HL-60 (cell line): ENCODE measurements around the gene NOTO.

ENCODE experiments used
- DNase-seq, 2 experiments: peaks; one replicate each; pipeline ENCODE4 v3.0.0-alpha.2; 2010 to 2020; ENCODE audit warnings: low read depth in 1 of 2, low spot score in 1 of 2
- H3K27ac ChIP-seq: fragments of 250-450 bp; sonication (Bioruptor Pico); replicated peaks from 2 replicates; pipeline ENCODE4 v1.5.1; 2020; ENCODE audit warnings: mild to moderate bottlenecking, moderate library complexity
- H3K27me3 ChIP-seq: fragments of 250-450 bp; sonication (Bioruptor Pico); 2 replicates; pipeline ENCODE4 v1.5.1; 2021; ENCODE audit warnings: mild to moderate bottlenecking, moderate library complexity; ENCODE audit not compliant: insufficient read depth, poor library complexity, severe bottlenecking
- H3K4me3 ChIP-seq: replicated peaks from 2 replicates; pipeline ENCODE4 v1.5.1; 2011; ENCODE audit warnings: mild to moderate bottlenecking, control low read depth, low read length; ENCODE audit not compliant: insufficient read depth
- POLR2AphosphoS5 ChIP-seq: IDR thresholded peaks from 2 replicates; pipeline ENCODE4 v1.6.1; 2012; ENCODE audit warnings: low read depth
- SPI1 ChIP-seq: IDR thresholded peaks from 2 replicates; pipeline ENCODE4 v1.6.1; 2012; ENCODE audit warnings: low read depth, mild to moderate bottlenecking, borderline replicate concordance
- TF ChIP-seq, protein P1 (sequence below): IDR thresholded peaks from one replicate; pipeline ENCODE4 v1.5.1; 2011; ENCODE audit warnings: low read length, control low read depth, inconsistent platforms; ENCODE audit not compliant: insufficient read depth
- TF ChIP-seq, protein P2 (sequence below): IDR thresholded peaks from 2 replicates; pipeline ENCODE4 v1.6.1; 2012; ENCODE audit warnings: low read depth; ENCODE audit not compliant: insufficient replicate concordance

Gene NOTO

GRCh38 chr2:73253400-73253799 is 51.0 kb downstream of the NOTO start:
- no peaks in the 10 kb centered on the region for H3K27me3 ChIP-seq
- H3K27ac ChIP-seq = no peak overlapping the region
- TF ChIP-seq POLR2AphosphoS5 = peak; percentile 32; the same call in 1 of the 2 replicates
- TF ChIP-seq SPI1 = no peak
- TF ChIP-seq, protein P1, sequence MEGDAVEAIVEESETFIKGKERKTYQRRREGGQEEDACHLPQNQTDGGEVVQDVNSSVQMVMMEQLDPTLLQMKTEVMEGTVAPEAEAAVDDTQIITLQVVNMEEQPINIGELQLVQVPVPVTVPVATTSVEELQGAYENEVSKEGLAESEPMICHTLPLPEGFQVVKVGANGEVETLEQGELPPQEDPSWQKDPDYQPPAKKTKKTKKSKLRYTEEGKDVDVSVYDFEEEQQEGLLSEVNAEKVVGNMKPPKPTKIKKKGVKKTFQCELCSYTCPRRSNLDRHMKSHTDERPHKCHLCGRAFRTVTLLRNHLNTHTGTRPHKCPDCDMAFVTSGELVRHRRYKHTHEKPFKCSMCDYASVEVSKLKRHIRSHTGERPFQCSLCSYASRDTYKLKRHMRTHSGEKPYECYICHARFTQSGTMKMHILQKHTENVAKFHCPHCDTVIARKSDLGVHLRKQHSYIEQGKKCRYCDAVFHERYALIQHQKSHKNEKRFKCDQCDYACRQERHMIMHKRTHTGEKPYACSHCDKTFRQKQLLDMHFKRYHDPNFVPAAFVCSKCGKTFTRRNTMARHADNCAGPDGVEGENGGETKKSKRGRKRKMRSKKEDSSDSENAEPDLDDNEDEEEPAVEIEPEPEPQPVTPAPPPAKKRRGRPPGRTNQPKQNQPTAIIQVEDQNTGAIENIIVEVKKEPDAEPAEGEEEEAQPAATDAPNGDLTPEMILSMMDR = no peak
- no peak for DNase-seq
- no peak overlapping the region for H3K4me3 ChIP-seq

- no peak overlapping the region for H3K27ac ChIP-seq
- TF ChIP-seq, protein P2, sequence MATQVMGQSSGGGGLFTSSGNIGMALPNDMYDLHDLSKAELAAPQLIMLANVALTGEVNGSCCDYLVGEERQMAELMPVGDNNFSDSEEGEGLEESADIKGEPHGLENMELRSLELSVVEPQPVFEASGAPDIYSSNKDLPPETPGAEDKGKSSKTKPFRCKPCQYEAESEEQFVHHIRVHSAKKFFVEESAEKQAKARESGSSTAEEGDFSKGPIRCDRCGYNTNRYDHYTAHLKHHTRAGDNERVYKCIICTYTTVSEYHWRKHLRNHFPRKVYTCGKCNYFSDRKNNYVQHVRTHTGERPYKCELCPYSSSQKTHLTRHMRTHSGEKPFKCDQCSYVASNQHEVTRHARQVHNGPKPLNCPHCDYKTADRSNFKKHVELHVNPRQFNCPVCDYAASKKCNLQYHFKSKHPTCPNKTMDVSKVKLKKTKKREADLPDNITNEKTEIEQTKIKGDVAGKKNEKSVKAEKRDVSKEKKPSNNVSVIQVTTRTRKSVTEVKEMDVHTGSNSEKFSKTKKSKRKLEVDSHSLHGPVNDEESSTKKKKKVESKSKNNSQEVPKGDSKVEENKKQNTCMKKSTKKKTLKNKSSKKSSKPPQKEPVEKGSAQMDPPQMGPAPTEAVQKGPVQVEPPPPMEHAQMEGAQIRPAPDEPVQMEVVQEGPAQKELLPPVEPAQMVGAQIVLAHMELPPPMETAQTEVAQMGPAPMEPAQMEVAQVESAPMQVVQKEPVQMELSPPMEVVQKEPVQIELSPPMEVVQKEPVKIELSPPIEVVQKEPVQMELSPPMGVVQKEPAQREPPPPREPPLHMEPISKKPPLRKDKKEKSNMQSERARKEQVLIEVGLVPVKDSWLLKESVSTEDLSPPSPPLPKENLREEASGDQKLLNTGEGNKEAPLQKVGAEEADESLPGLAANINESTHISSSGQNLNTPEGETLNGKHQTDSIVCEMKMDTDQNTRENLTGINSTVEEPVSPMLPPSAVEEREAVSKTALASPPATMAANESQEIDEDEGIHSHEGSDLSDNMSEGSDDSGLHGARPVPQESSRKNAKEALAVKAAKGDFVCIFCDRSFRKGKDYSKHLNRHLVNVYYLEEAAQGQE = no peak
- peak; percentile 92 for TF ChIP-seq SPI1
- TF ChIP-seq, protein P1 = no peak
- peak; percentile 36 for TF ChIP-seq POLR2AphosphoS5
- peak in 1 of 2 experiments; percentile 70 for DNase-seq
These were observed 51.5 kb downstream of the NOTO start for GRCh38 chr2:73253901-73254300.

GRCh38 chr2:73254343-73255006 is 52.1 kb downstream of the NOTO start:
- no peak for DNase-seq
- Histone ChIP-seq H3K27ac (no peak overlapping the region), H3K27me3 (no peaks in the 10 kb centered on the region), H3K4me3 (no peak overlapping the region)
- TF ChIP-seq POLR2AphosphoS5 = peak; percentile 9
- TF ChIP-seq, protein P1 = no peak

More at GRCh38 chr2:73253901-73254300, 51.5 kb downstream of the NOTO start:
- no peak overlapping the region for H3K4me3 ChIP-seq
- no peaks in the 10 kb centered on the region for H3K27me3 ChIP-seq

DNA sequence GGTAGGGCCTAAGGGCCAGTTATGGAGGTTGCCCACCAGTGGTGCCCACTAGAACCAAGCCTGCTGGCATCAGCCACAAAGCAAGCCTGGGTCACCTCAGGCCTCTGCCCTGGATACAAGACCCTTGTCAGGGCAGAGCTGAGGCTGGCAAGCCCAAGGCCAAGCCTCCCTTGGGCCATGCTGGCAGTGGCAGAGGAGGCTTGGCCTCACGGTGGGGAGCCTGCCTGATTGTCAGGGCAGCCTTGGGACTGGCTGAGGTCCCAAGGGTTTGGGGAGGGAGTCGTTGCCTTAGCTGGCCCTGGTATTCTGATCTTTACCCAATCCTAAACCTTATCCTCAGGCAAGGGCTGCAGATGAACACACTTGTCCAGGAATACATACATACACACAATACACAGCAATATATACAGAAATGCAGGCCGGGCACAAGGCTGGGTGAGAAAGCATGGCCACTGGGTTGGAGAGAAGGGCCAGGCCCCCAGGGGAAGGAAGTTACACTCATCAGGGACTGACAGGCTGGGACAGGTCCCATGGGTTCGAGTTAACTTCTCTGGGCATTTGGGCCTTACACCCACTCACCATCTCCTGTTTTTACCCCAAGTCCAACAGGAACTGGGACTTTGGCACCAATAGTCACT is 52.8 kb downstream of the NOTO start:
- H3K4me3 ChIP-seq = no peak overlapping the region
- no peaks in the 10 kb centered on the region for H3K27me3 ChIP-seq
- H3K27ac ChIP-seq = no peak overlapping the region
- TF ChIP-seq, protein P1 = no peak
- peak; percentile 23; the same call in 1 of the 2 replicates for TF ChIP-seq POLR2AphosphoS5
- DNase-seq = no peak
